Measurements from ENCODE around the gene PARP2.
"Not testable (repeated sequence)": the region's sequence is repeated elsewhere in the genome, so short reads cannot be mapped to it uniquely, and the experiment has no call there.

The PARP2 gene

DNA sequence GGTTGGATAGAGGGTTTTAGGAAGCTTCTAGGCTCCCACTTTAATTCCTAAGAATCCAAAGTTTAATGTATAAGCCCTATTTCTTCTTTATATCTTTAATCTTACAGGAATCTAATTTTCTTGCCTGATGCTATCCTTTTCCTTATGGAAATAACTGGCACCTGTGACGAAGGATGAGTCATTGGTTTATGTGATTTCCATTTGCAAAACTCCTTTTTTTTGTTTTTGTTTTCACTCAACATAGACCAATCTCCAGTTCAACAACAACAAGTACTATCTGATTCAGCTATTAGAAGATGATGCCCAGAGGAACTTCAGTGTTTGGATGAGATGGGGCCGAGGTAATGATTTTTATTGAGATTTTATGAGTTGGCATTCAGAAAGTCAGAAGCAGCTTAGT is 6.8 kb downstream of the PARP2 start:
- no peak for DNase-seq

DNA sequence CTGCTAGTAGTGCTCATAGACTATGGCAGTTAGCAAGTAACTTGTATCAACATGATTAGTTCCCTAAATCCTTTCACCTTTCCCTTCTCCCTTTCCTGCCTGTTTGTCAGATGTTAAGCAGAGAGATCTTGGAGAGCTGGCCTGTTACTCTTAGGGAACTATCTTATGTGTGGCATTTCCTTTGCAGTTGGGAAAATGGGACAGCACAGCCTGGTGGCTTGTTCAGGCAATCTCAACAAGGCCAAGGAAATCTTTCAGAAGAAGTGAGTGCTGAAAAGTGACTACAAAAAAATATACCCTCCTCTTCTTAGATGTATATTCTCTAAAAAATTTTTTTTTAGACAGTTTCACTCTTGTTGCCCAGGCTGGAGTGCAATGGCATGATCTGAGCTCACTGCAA is 7.4 kb downstream of the PARP2 start:
- no peak for DNase-seq

DNA sequence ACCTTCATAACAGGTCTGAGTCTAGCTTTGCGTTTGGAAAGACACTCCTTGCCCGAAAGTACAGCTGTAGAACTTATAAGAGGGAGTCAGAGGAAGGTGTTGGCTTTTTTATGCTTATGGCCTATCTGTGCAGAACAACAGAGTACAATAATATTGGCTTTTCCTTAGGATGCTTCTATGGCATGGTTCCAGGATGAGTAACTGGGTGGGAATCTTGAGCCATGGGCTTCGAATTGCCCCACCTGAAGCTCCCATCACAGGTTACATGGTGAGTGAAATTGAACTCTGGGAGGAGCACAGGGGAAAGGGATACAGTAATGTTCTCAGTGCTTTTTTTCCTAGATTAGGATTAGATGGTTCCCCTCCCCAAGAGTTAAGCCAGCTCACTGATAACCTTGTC is 13.0 kb downstream of the PARP2 start:
- no peak for DNase-seq

DNA sequence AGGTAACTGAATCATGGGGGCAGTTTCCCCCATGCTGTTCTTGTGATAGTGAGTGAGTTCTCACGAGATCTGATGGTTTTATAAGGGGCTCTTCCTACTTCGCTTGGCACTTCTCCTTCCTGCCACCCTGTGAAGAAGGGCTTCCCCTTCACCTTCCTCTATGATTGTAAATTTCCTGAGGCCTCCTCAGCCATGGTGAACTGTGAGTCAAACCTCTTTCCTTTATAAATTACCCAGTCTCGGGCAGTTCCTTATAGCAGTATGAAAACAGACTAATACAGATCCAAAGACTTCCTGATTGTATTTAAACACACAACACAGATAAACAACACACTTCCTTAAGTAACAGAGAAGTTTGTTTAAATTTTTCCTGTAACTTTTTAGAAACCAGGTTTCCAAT is 15.0 kb downstream of the PARP2 start:
- DNase-seq, result not testable (repeated sequence)

DNA sequence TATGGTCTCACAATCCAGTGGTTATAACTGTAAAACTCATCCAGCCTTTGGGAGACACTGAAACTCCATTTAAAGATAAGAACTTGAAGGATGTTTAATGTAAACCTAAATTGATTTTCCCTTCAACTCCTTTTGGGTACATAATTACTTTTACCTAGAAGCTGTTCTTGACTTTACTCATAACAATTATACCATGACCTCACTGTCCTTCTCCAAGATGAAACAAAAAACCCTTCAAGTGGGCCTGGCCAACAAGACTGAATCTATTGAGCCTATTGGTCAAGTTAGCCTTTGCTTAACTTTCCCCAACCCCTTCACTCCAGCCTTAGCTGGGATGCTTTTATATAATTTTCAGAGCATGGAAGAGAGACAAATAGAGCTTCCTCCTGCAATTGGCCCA is 22.5 kb downstream of the PARP2 start:
- no peak for DNase-seq

GRCh38 chr14:20372796-20373195 is 29.4 kb downstream of the PARP2 start:
- no peak for DNase-seq

DNA sequence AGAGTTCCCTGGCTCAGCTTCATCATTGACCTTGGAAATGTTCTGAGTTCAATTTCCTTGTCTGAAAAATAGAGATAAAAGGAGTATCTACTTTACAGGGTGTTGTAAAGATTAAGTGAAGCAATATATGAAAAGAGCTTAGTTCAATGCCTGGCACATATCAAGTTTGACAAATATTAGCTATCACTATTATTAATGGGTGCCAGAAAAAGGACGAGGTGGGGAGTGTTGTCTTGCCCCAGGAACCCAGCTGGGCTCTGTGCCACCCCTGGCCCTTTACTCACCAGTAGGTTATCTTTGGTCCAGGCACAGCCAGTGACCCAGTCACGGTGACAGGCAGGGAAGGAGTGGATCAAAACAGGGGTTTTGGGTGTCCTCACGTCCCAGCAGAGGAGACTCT is 32.0 kb downstream of the PARP2 start:
- DNase-seq, result no peak

GRCh38 chr14:20376071-20376588 is 32.7 kb downstream of the PARP2 start:
- no peak for DNase-seq

DNA sequence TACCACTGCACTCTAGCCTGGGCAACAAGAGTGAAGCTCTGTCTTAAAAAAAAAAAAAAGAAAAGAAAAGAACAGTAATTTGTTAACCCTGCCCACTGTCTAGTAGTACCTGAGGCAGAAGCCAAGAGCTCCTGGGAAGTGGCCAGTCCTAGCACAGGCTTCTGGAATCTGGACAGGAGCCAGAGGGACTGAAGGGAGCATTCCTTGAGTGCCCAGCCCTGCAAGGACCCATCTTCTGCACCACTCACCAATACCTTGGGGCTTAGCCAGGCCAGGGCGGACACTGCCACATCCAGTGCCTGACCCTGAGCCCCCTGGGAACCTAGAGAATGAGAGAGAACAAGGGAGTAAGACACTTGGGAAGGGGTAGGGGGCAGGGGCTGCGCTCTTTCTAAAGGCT is 33.7 kb downstream of the PARP2 start:
- no peak for DNase-seq

GRCh38 chr14:20379743-20380142 is 36.3 kb downstream of the PARP2 start:
- DNase-seq, result no peak

DNA sequence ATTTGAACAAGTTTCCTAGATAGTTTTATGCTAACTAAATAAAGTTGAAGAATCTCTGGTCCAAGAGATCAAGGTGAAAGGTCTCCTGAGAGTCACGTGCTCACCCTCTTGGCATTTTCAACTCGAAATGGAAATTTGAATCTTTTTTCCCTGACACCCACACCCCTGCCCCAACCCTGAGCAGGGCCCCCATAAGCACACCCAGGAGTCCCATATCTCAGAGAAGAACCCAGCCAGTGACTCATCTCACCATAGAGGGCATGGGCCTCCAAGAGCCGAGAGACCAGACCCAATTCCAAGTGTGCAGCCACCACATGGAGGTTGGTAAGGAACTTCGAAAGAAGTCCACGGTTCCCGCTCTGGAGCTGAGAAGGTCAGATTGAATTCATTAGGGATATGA is 37.2 kb downstream of the PARP2 start:
- DNase-seq, result no peak

DNA sequence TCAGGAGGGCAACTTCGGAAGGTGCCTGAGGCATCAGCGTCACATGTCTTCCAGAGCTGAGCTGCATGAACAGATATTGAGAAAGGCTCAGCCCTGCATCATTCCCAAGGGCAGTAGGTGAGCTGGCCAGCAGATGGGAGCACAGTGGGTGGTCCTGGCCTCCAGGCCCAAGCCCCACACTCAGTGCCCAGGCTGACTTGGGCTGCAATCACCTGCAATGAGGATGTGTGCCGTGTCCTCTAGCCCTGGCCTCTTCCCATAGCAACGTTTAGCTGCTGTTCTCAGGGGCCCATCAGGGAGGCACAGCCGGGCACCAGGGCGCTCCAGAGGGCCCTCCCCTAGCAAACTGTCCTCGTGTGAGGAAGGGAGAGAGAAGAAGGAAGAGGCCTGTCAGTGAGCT is 37.9 kb downstream of the PARP2 start:
- no peak for DNase-seq

DNA sequence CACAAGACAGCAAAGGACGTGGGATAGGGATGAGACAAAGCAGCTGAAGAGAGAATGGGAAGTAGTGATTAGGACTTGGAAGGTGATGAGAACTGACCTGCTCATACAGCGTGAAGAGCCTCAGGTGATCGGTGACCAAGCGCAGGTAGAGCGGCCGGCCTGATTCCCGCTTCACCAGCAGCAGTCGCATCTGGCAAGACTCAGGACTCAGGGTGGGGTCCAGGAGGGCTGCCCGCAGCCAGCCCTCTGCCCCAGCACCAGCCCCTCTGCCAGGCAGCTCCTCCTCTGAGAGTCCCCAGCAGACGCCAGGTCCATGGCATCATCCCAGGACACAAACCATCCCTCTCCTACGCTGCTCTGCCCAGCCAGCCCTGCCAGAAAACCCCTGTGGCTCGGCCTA is 39.1 kb downstream of the PARP2 start:
- no peak for DNase-seq

- no peak for DNase-seq
These were observed 39.6 kb downstream of the PARP2 start for GRCh38 chr14:20383032-20383431.

GRCh38 chr14:20383636-20384035 is 40.2 kb downstream of the PARP2 start:
- DNase-seq, result no peak

DNA sequence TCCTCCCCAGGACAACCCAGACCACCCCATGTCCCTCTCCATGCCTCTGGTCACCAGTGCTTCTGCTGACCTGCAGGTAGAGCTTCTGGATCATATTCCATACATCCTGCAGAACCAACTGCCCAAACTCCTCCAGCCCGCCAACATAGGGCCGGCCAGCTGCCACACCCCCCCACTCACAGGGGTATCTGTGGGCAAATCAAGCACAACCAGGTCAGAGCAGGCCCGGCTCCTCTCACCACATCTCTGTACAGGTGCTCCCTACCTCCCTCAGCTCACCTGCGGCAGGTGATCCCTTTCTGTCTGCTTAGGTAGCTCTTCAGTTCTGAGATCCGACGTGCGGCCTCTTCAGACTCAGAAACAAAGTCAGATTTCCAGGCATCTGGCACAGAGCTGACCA is 40.9 kb downstream of the PARP2 start:
- no peak for DNase-seq

- DNase-seq, result no peak
These were observed 41.5 kb downstream of the PARP2 start for GRCh38 chr14:20384886-20385285.

DNA sequence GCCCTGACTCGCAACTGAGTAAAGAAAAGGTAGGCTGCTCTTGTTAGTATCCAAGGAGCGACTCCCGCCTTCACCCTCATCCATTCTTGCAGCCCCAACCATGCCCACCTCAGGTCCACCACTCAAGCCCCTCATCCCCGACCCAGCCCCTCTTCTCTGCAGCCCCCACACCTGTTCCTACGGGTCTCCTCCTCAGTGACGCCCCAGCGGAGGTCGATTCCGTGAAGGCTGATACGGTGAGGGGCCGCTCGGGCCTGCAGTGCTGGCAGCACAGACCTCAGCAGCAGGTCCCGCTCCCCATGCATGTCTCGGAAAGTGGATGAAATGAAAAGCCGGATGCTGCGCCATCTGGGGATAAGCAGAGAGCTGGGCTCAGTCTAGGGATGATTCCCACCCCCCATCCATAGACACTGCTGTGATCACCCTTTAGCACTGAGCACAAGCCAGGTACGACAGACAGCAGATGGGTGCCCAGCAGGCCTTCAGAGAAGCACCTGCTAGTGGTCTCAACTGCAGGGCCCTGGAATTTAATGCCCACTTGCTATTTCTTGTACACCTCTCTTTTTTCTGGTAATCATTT is 42.9 kb downstream of the PARP2 start:
- no peak for DNase-seq

DNA sequence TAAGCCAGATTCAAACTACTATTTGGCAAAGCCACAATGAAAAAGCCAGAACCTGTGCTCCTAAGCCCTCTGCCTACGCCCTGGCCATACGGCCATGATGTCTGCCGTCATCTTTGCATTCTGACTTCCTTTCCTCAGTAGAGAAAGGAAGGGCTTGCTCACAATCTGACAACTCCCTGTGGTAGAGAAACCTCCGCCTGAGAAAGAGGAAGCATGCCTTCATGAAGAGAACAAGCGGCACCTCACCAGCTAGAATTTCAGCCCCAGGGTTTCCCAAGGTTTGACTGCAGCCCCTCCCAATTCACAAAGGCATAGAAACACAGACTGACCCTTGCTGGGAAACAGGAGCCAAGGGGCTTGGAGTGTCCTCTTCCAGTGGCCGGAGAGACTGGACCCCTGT is 44.1 kb downstream of the PARP2 start:
- no peak for DNase-seq

- DNase-seq, result no peak
These were observed 44.7 kb downstream of the PARP2 start for GRCh38 chr14:20388159-20388558.

GRCh38 chr14:20391505-20391904 is 48.1 kb downstream of the PARP2 start:
- no peak for DNase-seq

DNA sequence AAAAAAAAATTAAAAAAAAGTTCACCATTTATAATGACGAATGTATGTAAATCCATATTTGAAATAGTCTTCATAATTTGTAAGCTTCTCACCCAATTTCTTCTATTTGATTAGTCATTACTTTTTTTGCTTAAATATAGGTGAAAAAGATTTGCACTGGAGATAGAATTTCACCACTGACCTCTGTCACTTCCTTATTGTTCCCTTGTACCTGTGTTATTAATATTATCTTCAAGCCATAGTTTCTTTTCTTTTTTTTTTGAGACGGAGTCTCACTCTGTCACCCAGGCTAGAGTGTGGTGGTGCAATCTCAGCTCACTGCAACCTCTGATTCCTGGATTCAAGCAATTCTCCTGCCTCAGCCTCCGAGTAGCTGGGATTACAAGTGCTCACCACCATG is 54.1 kb downstream of the PARP2 start:
- no peak for DNase-seq

DNA sequence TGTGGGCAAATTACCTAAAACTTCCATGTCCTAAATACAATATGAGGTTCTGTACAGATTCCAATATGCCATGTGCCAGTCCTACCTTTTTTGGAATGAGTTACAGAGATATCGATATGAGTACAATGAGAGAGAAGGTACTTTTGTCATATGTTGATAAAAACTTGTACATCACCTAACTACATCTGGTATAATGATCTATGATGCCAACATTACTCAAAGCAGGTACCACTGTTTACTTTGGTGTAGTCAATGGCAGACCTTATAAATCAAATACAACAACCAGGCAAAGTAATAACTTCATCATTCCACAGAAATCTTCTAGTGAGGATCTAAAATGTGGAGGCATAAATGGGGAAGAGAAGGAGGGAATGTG is 57.1 kb downstream of the PARP2 start:
- no peak for DNase-seq

GRCh38 chr14:20400965-20401593 is 57.6 kb downstream of the PARP2 start:
- no peak for DNase-seq

DNA sequence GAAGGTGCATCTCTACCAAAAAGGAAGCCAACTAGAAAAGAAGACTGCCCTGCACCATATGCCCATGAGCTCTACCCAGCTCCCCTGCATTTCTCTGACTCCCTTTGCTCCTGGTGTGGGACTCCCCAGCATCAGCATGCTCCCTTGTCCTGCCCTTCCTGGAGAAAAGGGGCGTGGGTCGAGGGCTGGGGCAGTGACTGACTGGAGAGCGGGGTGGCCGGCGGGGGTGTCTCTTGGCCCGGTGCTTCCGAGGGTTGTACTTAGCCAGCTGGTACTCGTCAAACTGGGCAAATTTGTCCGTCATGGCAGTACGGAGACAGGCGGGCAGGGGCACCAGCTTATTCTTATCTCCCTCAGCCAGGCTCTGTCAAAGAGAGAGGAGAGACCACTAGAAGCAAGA is 60.1 kb downstream of the PARP2 start:
- no peak for DNase-seq
